Skin epidermis (tissue), 12 donors: ENCODE measurements around the gene PTTG2.
"Not testable (repeated sequence)": the region's sequence is repeated elsewhere in the genome, so short reads cannot be mapped to it uniquely, and the experiment has no call there.

Experiments used
- H3K27ac ChIP-seq, 21 experiments: fragments of 200-600 bp; sonication (generic) in 11 of 21; one replicate each; pipeline ENCODE4 v1.5.0; 2020; ENCODE audit warnings: mild to moderate bottlenecking in 3 of 21, inconsistent platforms in 2 of 21, moderate library complexity in 2 of 21
- H3K4me3 ChIP-seq, 7 experiments: fragments of 200-600 bp; sonication (generic) in 2 of 7; one replicate each; pipeline ENCODE4 v1.5.0; 2020; ENCODE audit warnings: inconsistent platforms in 2 of 7, mild to moderate bottlenecking in 2 of 7, moderate library complexity in 1 of 7

PTTG2 gene

GRCh38 chr4:37960098-37960497 lies at the start of gene PTTG2:
TSS of gene PTTG2 (plus strand) at chr4:37960398. CDS start at chr4:37960435, 37 bp downstream.
- no peak within 1 kb of the TSS for H3K27ac ChIP-seq

GRCh38 chr4:37914539-37914938 lies 45.7 kb upstream of the PTTG2 start:
- no peak overlapping the region for H3K27ac ChIP-seq

More at GRCh38 chr4:37960098-37960497, at the start of gene PTTG2:
- no peak within 1 kb of the TSS for H3K4me3 ChIP-seq

GRCh38 chr4:37917388-37917787 lies 42.8 kb upstream of the PTTG2 start:
- Histone ChIP-seq H3K4me3 (no peak overlapping the region), H3K27ac (no peak overlapping the region)

More at GRCh38 chr4:37914539-37914938, 45.7 kb upstream of the PTTG2 start:
- no peak overlapping the region for H3K4me3 ChIP-seq

- no peak overlapping the region for H3K27ac ChIP-seq
- no peak overlapping the region for H3K4me3 ChIP-seq
These were observed 41.5 kb upstream of the PTTG2 start for GRCh38 chr4:37918653-37919052.

GRCh38 chr4:37922328-37922727 lies 37.9 kb upstream of the PTTG2 start:
- H3K27ac ChIP-seq: no peak overlapping the region
- H3K4me3 ChIP-seq: no peak overlapping the region

- not testable (repeated sequence) for H3K27ac ChIP-seq, H3K4me3 ChIP-seq
These were observed 37.1 kb upstream of the PTTG2 start for GRCh38 chr4:37923089-37923488.

- no peak overlapping the region for H3K27ac ChIP-seq
- no peak overlapping the region for H3K4me3 ChIP-seq
These were observed 35.3 kb upstream of the PTTG2 start for GRCh38 chr4:37924946-37925345.

- no peak overlapping the region for H3K4me3 ChIP-seq
- no peak overlapping the region for H3K27ac ChIP-seq
These were observed 32.8 kb upstream of the PTTG2 start for GRCh38 chr4:37927434-37927833.

GRCh38 chr4:37928426-37929416 lies 31.5 kb upstream of the PTTG2 start:
- no peak overlapping the region for H3K27ac ChIP-seq

GRCh38 chr4:37934096-37934495 lies 26.1 kb upstream of the PTTG2 start:
- no peak overlapping the region for H3K27ac ChIP-seq
- H3K4me3 ChIP-seq: no peak overlapping the region

More at GRCh38 chr4:37928426-37929416, 31.5 kb upstream of the PTTG2 start:
- no peak overlapping the region for H3K4me3 ChIP-seq

- H3K27ac ChIP-seq: no peak overlapping the region
- no peak overlapping the region for H3K4me3 ChIP-seq
These were observed 25.6 kb upstream of the PTTG2 start for GRCh38 chr4:37934609-37935008.

GRCh38 chr4:37935026-37935425 lies 25.2 kb upstream of the PTTG2 start:
- Histone ChIP-seq H3K4me3 (no peak overlapping the region), H3K27ac (no peak overlapping the region)

GRCh38 chr4:37936889-37937498 lies 23.2 kb upstream of the PTTG2 start:
- no peak overlapping the region for H3K4me3 ChIP-seq
- no peak overlapping the region for H3K27ac ChIP-seq

GRCh38 chr4:37938208-37938607 lies 22.0 kb upstream of the PTTG2 start:
- Histone ChIP-seq H3K27ac (no peak overlapping the region), H3K4me3 (no peak overlapping the region)

- Histone ChIP-seq H3K27ac (no peak overlapping the region), H3K4me3 (no peak overlapping the region)
These were observed 13.6 kb upstream of the PTTG2 start for GRCh38 chr4:37946503-37947179.

- H3K27ac ChIP-seq: no peak overlapping the region
- H3K4me3 ChIP-seq: no peak overlapping the region
These were observed 11.7 kb upstream of the PTTG2 start for GRCh38 chr4:37948542-37948941.

- H3K4me3 ChIP-seq: no peak overlapping the region
- no peak overlapping the region for H3K27ac ChIP-seq
These were observed 10.4 kb upstream of the PTTG2 start for GRCh38 chr4:37949636-37950426.

GRCh38 chr4:37951461-37952352 lies 8.5 kb upstream of the PTTG2 start:
- H3K27ac ChIP-seq: no peak overlapping the region

GRCh38 chr4:37953156-37953555 lies 7.0 kb upstream of the PTTG2 start:
- Histone ChIP-seq H3K27ac (no peak overlapping the region), H3K4me3 (no peak overlapping the region)

More at GRCh38 chr4:37951461-37952352, 8.5 kb upstream of the PTTG2 start:
- no peak overlapping the region for H3K4me3 ChIP-seq
